T follicular helper cell (primary cell): ENCODE data around the gene HBZ.
"Not testable (repeated sequence)": the region's sequence is repeated elsewhere in the genome, so short reads cannot be mapped to it uniquely, and the experiment has no call there.

Experiments
- DNase-seq: peaks from one replicate; pipeline ENCODE4 v3.0.0-alpha.2; 2020; ENCODE audit warnings: low read depth

HBZ gene

DNA sequence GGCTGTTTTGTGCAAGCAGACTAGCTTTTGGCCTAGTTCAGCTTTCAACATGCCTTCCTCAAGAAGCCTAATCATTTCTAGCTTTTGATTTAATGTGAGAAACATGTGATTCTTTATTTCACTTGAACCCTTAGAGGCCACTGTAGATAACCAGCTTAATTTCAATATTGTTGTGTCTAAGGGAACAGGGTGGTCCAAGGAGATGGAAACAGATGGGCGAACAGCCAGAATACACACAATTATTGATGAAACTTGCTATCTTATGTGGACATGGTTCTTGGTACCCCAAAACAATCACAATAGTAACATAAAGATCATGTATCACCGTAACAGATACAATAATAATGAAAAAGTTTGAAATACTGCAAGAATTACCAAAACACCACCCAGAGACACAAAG lies 18.7 kb upstream of the HBZ start:
- DNase-seq: no peak

DNA sequence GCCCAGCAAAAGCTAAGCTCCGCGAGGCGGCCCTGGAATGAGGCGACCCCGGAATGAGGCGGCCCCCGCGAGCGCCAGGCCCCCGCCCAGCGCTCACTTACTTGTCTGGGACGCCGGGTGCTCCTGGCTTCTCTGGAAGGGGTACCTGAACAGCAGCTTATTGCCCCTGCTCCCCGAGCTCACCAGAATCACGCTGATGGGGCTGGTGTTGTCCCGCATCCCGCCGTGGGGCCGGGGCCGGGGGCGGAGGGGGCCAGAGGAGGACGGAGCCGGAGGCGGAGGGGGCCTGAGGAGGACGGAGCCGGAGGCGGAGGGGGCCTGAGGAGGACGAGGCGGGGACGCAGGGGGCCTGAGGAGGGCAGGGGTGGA lies 14.4 kb upstream of the HBZ start:
- DNase-seq: no peak

DNA sequence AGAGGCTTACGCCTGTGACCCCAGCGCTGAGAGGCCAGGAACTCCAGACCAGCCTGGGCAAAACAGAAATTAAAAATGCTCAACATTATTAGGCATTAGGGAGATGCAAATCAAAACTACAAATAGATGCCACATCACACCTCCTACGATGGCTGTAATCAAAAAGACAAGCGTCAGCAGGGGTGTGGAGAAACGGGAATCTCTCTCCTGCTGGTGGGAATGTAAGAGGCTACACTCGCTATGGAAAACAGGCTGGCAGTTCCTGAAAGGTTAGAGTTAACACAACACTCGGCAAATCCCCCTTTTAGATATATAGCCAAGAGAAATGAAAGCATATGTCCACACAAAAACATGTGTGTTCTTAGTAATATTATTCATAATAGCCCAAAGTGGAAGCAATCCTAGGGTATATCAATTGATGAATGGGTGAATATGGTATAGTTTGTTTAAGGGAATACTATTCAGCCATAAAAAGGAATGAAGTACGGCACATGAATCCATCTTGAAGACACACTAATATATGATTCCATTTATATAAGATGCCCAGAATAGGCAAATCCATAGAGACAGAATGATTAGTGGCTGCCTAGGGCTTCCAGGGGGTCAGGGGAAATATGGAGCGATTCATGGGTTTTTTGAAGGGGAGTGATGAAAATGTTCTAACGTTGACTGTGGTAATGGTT lies 12.1 kb upstream of the HBZ start:
- DNase-seq: no peak

DNA sequence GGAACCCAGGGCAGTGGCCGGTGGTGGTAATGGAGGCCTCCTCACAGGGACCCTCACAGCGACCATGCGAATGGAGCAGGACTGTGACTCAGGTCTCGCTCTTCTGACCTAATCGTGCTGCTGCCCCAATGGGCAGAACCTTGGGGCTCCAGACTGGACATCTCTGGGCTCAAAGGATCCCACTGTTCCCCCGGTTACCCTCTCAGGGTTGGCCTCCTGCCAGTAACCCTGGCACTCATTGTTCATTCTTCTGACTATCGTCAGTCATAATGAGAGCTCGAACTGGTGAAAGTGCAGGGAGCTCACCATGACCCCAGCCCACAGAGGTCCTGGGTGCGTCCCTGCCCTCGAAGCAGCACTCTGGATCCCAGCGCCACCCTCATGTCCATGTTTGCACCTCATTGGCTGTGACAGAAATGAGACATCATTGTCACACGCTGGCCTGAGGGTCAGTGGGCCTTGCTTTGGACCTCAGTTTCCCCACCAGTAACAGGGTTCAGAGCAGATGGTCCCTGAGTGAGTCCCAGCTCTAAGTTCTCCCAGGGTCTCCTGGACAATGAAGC lies 10.0 kb upstream of the HBZ start:
- DNase-seq: no peak

DNA sequence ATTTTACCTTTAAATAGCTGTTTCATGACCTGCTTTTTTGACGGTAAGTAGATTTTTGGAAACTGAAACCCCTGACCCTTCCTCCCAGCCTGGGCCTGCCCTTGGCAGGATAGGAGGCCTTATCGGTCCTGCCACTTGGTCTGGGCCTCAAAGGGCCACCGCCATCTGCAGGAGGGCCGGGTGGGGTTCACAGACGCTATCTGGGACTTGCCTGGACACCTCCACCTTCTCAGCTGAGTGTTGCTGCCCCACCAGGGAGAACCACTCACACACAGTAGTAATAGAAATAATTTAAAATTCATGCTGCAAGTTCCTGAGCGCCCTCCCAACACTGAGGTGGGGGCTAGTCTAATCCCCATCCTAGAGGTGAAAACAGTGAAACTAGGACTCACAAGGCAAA lies 9.4 kb upstream of the HBZ start:
- DNase-seq: no peak

DNA sequence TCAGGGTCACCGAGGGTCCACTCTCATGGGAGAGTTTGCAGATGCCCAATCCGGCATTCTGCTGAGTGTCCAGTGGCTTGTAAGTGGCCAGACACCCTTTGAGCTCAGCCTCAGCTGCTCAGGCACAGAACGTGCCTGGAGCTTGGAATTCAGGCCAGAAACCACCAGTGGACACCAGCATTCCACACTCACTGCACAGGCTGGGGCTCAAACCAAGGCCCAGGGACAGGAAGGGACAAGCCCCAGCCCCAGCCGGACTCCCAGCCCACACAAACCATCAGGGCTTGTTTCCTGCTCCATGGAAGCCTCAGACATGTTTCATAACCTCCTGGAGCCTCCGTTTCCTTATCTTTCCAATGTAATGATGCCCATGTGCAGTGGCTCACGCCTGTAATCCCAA lies 9.0 kb upstream of the HBZ start:
- no peak for DNase-seq

DNA sequence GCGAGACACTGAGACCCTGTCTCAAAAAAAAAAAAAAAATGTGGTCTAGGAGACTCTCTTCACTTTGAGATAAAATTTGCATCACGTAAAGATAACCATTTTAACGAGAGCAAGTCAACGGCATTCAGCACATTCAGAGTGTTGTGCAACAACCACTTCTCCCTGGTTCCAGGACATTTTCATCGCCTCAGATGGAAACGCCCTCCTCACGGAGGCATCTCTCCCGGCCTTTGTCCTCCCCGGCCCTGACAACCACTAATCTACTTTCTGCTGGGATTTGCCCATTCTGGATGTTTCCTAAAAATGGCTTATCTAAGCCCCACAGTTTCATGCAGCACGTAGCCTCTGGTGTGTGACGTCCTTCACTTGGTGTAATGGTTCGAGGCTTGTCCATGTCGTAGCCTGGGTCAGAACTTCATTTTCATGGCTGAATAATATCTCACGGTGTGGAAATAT lies 7.6 kb upstream of the HBZ start:
- DNase-seq: no peak

DNA sequence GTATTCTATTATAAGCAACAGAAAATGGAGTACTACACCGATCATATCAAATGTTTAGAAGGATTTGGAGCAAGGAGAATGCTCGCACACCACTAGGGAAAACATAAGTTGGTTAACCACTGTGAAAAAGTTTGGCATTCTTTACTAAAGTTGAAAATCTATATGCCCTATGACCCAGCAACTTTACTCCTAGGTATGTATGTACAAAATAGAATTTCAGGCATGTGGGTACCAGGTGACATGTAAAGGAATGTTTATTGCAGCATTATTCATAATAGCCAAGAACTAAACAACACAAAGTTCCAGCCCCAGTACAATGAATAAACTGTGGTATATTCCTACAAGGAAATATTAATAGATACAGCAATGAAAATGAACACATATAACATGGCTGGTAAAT lies 5.8 kb upstream of the HBZ start:
- no peak for DNase-seq

DNA sequence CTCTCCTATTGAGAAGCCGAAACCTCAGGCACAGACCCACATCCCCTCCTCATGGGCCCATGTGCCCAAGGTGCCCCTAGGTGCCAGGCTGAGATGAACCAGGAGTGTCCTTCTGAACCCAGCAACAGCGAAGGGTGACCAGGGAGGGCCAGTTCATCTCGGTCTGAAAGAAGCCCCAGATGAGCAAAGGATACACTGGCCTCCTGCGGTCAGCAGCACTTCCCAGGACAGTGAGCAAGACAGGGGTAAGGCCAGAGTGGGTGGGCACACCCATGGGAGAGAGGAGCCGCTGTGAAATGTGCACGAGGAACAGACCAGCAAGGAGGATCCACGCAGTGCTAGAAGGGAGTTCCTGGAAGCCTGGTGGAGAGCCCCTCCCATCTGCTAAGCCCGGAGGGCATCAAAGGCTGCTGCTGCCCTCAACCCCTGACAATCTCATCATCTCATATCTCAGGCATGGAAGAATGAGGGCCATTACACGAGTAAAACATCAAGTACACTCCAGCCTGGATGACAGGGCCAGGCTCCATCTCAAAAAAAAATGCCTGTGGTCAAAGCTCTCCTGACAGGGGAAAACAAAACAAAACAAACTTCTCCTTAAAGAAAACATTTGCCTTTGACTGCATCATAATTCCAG lies 3.3 kb upstream of the HBZ start:
- no peak for DNase-seq

DNA sequence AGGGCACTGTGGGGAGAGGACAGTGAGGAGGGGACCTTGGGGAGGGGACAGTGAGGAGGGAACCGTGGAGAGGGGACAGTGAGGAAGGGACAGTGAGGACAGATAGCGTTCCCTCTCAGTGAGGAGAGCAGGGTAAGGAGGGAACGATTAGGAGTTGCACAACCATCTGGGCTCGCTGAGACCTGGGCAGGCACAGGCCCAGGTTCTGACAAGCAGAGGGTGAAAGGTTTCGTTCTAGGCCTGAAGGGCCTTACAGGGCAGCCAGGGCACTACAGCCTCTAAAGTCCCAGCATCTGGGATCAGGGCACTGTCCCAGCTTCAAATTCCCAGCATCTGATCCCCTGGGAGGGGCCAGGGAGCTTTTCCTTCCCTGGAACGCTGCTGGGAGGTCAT lies 681 bp downstream of the HBZ start:
- not testable (repeated sequence) for DNase-seq

DNA sequence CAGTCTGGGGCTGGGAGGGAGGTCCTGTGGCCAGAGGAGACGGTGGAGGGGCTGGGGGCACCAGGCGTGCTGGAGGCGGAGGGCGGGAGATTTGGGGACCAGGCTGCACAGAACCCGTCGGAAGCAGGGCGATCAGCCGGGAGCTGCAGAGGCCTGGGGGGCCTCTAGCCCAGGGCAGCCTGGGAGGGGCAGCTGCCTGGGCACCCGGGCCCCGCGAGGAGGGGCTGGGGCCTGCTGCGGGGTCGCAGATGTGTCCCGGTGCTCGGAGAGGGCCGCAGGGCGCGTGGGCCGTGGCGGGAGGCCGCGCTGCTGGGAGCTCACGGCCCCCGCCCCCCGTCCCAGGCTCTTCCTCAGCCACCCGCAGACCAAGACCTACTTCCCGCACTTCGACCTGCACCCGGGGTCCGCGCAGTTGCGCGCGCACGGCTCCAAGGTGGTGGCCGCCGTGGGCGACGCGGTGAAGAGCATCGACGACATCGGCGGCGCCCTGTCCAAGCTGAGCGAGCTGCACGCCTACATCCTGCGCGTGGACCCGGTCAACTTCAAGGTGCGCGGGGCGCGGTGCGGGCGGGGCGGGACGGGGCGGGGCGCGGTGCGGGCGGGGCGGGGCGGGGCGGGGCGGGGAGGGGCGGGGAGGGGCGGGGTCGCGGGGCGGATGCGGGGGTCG lies 1.2 kb downstream of the HBZ start:
- not testable (repeated sequence) for DNase-seq

DNA sequence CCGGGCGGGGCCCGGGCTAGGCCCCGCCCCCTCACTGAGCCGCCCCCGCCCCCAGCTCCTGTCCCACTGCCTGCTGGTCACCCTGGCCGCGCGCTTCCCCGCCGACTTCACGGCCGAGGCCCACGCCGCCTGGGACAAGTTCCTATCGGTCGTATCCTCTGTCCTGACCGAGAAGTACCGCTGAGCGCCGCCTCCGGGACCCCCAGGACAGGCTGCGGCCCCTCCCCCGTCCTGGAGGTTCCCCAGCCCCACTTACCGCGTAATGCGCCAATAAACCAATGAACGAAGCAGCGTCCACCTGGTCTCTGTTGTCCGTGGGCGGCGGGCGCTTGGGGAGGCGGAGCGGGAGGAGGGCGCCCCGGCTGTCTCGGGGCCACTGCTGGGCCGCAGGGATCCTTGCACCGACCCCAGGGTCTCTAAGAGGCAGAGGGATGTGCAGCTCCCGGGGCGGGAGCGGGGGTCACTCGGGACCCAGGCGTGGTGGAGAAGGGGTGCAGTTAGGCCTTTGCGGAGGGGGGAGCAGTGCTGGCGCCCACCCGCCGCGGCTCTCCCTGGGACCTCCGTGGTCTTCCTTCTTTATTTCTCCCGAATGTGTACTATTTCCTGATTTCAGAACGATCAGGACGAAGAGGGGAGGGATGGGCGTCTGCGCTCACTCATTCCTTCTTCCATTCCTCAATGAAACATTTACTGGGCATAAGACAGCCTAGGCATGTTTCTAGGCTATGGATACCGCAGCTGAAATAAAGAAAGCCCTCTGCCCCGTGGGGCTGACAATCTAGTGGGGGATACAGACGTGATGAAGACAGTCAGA lies 2.0 kb downstream of the HBZ start:
- DNase-seq: no peak

DNA sequence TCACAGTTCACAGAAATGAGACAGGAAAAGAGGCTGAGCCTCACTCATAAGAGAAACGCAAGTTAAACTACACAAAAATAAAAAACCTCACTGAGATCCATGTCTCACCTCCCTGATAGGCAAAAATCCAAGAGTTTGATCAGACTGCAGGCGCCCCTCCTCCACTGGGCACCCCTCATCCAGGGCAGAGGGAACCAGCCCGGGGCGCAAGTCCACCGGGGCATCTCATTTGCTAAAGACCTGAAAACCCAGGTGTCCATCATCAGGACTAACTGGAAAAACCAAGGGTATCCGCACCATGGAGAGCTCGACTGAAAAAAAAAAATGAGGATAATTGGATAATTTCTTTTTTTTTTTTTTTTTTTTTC lies 2.6 kb downstream of the HBZ start:
- DNase-seq: no peak

DNA sequence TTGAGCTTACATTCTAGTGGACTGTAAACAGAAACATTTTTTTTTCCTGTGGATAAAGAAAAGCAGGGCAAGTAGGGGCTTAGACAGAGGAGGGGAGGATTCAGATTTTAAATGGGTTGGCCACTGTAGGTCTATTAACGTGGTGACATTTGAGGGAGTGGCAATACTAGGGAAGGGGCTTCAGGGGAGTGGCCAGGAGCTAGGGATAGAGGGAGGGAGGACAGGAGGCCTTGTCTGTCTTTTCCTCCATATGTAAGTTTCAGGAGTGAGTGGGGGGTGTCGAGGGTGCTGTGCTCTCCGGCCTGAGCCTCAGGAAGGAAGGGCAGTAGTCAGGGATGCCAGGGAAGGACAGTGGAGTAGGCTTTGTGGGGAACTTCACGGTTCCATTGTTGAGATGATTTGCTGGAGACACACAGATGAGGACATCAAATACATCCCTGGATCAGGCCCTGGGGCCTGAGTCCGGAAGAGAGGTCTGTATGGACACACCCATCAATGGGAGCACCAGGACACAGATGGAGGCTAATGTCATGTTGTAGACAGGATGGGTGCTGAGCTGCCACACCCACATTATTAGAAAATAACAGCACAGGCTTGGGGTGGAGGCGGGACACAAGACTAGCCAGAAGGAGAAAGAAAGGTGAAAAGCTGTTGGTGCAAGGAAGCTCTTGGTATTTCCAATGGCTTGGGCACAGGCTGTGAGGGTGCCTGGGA lies 6.8 kb downstream of the HBZ start:
- DNase-seq: no peak

DNA sequence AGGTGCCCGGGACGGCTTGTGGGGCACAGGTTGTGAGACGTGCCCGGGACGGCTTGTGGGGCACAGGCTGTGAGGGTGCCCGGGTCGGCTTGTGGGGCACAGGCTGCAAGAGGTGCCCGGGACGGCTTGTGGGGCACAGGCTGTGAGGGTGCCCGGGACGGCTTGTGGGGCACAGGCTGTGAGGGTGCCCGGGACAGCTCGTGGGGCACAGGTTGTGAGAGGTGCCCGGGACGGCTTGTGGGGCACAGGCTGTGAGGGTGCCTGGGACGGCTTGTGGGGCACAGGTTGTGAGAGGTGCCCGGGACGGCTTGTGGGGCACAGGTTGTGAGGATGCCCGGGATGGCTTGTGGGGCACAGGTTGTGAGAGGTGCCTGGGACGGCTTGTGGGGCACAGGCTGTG lies 7.8 kb downstream of the HBZ start:
- not testable (repeated sequence) for DNase-seq

DNA sequence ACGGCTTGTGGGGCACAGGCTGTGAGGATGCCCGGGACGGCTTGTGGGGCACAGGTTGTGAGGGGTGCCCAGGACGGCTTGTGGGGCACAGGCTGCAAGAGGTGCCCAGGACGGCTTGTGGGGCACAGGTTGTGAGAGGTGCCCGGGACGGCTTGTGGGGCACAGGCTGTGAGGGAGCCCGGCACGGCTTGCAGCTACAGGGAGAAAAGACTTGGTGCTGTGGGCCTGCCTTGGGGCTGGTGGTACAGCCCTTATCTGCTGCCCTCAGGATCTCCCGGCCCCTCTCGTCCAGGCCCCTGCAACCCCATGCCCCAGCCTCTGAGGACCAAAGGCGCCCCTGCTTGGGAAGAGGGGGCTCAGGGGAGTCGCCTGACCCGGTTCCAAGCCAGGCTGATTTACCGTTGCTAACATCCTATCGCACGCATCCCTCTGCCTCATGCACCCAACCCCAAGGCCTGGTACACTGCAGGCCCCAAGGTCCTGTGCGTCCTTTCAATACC lies 8.3 kb downstream of the HBZ start:
- no peak for DNase-seq

DNA sequence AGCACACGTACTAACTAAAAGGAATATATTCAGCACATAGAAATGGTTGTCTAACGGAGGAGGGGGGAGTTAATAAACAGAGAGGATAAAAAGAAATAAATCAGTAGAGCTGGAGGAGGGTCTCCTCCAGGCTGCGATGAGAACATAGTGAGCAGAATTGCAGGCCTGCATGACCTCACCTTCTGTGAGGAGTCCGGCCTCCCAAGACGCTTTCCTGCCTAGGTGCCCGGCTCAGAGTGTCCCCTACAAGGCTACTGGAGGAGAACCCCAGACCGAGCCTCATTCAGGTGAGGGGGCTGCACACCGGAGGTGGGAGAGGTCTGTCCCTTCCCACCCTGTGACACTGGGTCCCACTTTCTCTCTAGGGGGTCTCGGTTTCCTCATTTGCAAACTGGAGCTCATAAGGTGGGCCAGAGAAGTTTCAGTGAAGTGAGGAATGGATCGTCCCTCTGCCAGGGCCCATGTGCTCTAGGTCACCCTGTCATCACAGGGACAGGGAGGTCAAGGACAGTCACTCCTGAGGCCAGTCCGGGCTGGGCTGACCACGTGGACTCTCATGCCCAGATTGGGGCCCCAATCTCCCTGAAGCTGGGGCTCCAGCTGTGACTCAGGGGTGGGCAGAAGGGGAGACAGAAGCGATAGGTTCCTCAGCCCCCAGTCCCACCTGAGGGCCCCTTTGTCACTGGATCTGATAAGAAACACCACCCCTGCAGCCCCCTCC lies 10.0 kb downstream of the HBZ start:
- DNase-seq: no peak

DNA sequence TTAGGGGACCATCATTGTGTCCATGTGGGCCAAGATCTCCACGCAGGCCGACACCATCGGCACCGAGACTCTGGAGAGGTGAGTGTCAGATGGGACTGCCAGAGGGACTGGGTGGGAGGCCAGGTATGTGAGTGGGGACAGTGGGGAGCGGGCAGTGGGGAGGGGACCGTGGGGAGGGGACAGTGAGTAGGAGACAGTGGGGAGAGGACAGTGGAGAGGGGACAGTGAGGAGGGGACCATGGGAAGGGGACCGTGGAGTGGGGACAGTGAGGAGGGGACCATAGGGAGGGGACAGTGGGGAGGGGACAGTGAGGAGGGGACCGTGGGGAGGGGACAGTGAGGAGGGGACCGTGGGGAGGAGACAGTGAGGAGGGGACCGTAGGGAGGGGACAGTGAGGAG lies 10.7 kb downstream of the HBZ start:
- not testable (repeated sequence) for DNase-seq

DNA sequence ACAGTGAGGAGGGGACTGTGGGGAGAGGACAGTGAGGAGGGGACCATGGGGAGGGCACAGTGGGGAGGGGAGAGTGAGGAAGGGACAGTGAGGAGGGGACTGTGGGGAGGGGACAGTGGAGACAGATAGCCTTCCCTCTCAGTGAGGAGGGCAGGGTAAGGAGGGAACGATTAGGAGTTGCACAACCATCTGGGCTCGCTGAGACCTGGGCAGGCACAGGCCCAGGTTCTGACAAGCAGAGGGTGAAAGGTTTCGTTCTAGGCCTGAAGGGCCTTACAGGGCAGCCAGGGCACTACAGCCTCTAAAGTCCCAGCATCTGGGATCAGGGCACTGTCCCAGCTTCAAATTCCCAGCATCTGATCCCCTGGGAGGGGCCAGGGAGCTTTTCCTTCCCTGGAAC lies 11.3 kb downstream of the HBZ start:
- not testable (repeated sequence) for DNase-seq

DNA sequence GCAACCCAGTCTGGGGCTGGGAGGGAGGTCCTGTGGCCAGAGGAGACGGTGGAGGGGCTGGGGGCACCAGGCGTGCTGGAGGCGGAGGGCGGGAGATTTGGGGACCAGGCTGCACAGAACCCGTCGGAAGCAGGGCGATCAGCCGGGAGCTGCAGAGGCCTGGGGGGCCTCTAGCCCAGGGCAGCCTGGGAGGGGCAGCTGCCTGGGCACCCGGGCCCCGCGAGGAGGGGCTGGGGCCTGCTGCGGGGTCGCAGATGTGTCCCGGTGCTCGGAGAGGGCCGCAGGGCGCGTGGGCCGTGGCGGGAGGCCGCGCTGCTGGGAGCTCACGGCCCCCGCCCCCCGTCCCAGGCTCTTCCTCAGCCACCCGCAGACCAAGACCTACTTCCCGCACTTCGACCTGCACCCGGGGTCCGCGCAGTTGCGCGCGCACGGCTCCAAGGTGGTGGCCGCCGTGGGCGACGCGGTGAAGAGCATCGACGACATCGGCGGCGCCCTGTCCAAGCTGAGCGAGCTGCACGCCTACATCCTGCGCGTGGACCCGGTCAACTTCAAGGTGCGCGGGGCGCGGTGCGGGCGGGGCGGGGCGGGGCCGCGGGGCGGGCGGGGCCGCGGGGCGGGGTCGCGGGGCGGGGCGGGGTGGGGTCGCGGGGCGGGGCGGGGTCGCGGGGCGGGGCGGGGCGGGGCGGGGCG lies 11.8 kb downstream of the HBZ start:
- not testable (repeated sequence) for DNase-seq
